CD14-positive monocyte (primary cell): ENCODE data around the gene LDLRAD4. TPM values are rescaled to one million over a fixed set of nuclear protein-coding genes. Genes with fewer than 3 reads are reported as not detected.
A peak's percentile ranks its signal among the peaks of the same experiment; 100 is the strongest.

Source experiments
- DNase-seq, 3 donors: peaks; one replicate each; pipeline ENCODE4 v3.0.0-alpha.2; 2011 to 2022
- H2AFZ ChIP-seq: 2 replicates; pipeline ENCODE4 v1.6.0; 2012; ENCODE audit warnings: mild to moderate bottlenecking, low read depth, low read length, inconsistent platforms; ENCODE audit not compliant: insufficient read depth, poor library complexity, severe bottlenecking
- H3K27ac ChIP-seq, 2 donors: 1 replicate in 1 of 2; 2 replicates in 1 of 2; pipeline ENCODE4 v1.5.1; 2012 to 2013; ENCODE audit warnings: low read length in 2 of 2, control low read depth in 1 of 2, inconsistent platforms in 1 of 2, low read depth in 1 of 2, mild to moderate bottlenecking in 1 of 2
- H3K27me3 ChIP-seq, 2 donors: one replicate each; pipeline versions ENCODE4 v1.6.0 to v1.6.1; 2011 to 2013; ENCODE audit warnings: low read length in 2 of 2; ENCODE audit not compliant: control insufficient read depth in 2 of 2, insufficient read depth in 2 of 2
- H3K36me3 ChIP-seq, 2 donors: replicated peaks in 1 of 2; 1 replicate in 1 of 2; 2 replicates in 1 of 2; pipeline versions ENCODE4 v1.5.1 to v1.6.1; 2012 to 2013; ENCODE audit warnings: low read length in 2 of 2, control low read depth in 1 of 2, inconsistent platforms in 1 of 2, mild to moderate bottlenecking in 1 of 2; ENCODE audit not compliant: insufficient read depth in 2 of 2, control insufficient read depth in 1 of 2
- H3K4me1 ChIP-seq, 2 donors: 1 replicate in 1 of 2; 2 replicates in 1 of 2; pipeline versions ENCODE4 v1.5.1 to v1.6.1; 2012 to 2013; ENCODE audit warnings: low read length in 2 of 2, control low read depth in 1 of 2, inconsistent platforms in 1 of 2, mild to moderate bottlenecking in 1 of 2, moderate library complexity in 1 of 2; ENCODE audit not compliant: insufficient read depth in 2 of 2, control insufficient read depth in 1 of 2
- H3K4me2 ChIP-seq: replicated peaks from 2 replicates; pipeline ENCODE3; 2012; ENCODE audit warnings: low read length, moderate library complexity, mild to moderate bottlenecking; ENCODE audit not compliant: poor library complexity, severe bottlenecking; ENCODE audit errors: extremely low read depth
- H3K4me3 ChIP-seq, 3 experiments: fragments of 200-600 bp in 1 of 3; sonication (generic) in 1 of 3; replicated peaks in 1 of 3; 1 replicate in 2 of 3; 2 replicates in 1 of 3; pipeline ENCODE4 v1.5.1; 2011 to 2013; ENCODE audit warnings: low read length in 3 of 3, mild to moderate bottlenecking in 3 of 3, control low read depth in 2 of 3, low read depth in 2 of 3, inconsistent platforms in 1 of 3, moderate library complexity in 1 of 3
- H3K79me2 ChIP-seq: 2 replicates; pipeline ENCODE4 v1.6.0; 2012; ENCODE audit warnings: mild to moderate bottlenecking, control low read depth, inconsistent platforms, low read length, moderate library complexity; ENCODE audit not compliant: insufficient read depth
- H3K9ac ChIP-seq: 2 replicates; pipeline ENCODE4 v1.6.0; 2017; ENCODE audit warnings: low read length, mild to moderate bottlenecking; ENCODE audit not compliant: insufficient read depth, poor library complexity, severe bottlenecking
- H3K9me3 ChIP-seq, 2 donors: replicated peaks in 1 of 2; 1 replicate in 1 of 2; 2 replicates in 1 of 2; pipeline versions ENCODE4 v1.5.1 to v1.6.1; 2012 to 2013; ENCODE audit warnings: low read length in 2 of 2, control low read depth in 1 of 2; ENCODE audit not compliant: control insufficient read depth in 1 of 2, insufficient read depth in 1 of 2
- H4K20me1 ChIP-seq: 2 replicates; pipeline ENCODE4 v1.6.0; 2012; ENCODE audit warnings: mild to moderate bottlenecking, low read length, control low read depth, moderate library complexity; ENCODE audit not compliant: insufficient read depth
- H3K27ac Mint-ChIP-seq, 7 donors: one replicate each; pipeline ENCODE4 v1.8.0; 2020; ENCODE audit warnings: mild to moderate bottlenecking in 7 of 7, mixed read lengths in 7 of 7, moderate library complexity in 6 of 7, inconsistent platforms in 2 of 7
- H3K27me3 Mint-ChIP-seq, 3 donors: one replicate each; pipeline ENCODE4 v1.8.0; 2021 to 2022; ENCODE audit warnings: low read depth in 3 of 3, mild to moderate bottlenecking in 3 of 3, mixed read lengths in 3 of 3, moderate library complexity in 3 of 3, inconsistent platforms in 1 of 3
- H3K36me3 Mint-ChIP-seq, 2 donors: one replicate each; pipeline ENCODE4 v1.8.0; 2020; ENCODE audit warnings: mixed read lengths in 2 of 2, inconsistent platforms in 1 of 2, mild to moderate bottlenecking in 1 of 2
- H3K4me1 Mint-ChIP-seq: one replicate; pipeline ENCODE4 v1.8.0; 2020; ENCODE audit warnings: mild to moderate bottlenecking, mixed read lengths
- H3K4me3 Mint-ChIP-seq, 2 donors: one replicate each; pipeline ENCODE4 v1.8.0; 2020; ENCODE audit warnings: mild to moderate bottlenecking in 2 of 2, mixed read lengths in 2 of 2, moderate library complexity in 1 of 2
- H3K9me3 Mint-ChIP-seq, 7 donors: one replicate each; pipeline ENCODE4 v1.8.0; 2020 to 2022; ENCODE audit warnings: mixed read lengths in 7 of 7, mild to moderate bottlenecking in 6 of 7, moderate library complexity in 6 of 7, inconsistent platforms in 2 of 7
- CTCF ChIP-seq: fragments of 200-600 bp; IDR thresholded peaks from one replicate; pipeline ENCODE4 v1.8.0; 2022; ENCODE audit warnings: antibody characterized with exemption, mild to moderate bottlenecking
- WGBS: methylation state at CpG from one replicate; pipeline ENCODE4 v1.1.5; 2013; ENCODE audit warnings: missing lambda C conversion rate; ENCODE audit not compliant: insufficient coverage; 5-methylcytosine and 5-hydroxymethylcytosine counted together
- intact Hi-C, 2 donors: fragments of 100-400 bp; cut with micrococcal nuclease; formaldehyde crosslinking; loops; one replicate each; pipeline versions ENCODE4 v1.15.0 to v1.15.1; 2023
- polyA plus RNA-seq, 3 donors: library from polyadenylated mRNA; depleted of rRNA in 1 of 3; unstranded in 2 of 3; stranded (reverse) in 1 of 3; fragments of 300-500 nt in 2 of 3; fragments of >200 nt in 1 of 3; fragmentation: Illumina TruSeq in 2 of 3; gene quantifications; 1 replicate in 2 of 3; 2 replicates in 1 of 3; pipeline ENCODE4 v1.2.3, GENCODE V29; 2012 to 2021

LDLRAD4 gene
- polyA plus RNA-seq, 3 donors = 13.5 to 15.4 (median 13.8) TPM

DNA sequence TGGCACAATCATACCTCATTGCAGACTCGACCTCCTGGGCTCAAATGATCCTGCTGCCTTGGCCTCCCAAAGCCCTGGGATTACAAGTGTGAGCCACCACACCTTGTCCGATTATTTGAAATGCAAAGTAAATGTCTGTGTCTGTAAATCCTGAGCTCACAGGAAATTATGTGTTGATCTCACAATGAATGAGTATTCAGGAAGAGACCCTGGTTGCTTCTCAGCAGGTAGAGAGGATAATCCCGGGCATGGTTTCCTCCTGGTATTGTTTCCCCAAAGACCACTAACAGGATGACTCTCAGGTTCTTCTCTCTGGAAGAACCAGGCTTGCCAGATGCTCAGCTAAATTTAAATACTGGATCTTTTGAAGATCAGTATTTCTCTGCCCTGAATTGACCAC is 147.6 kb downstream of the LDLRAD4 start:
- Mint-ChIP-seq H3K4me3 (no peak overlapping the region), H3K27me3 (peaks cover 2 to 7% (median 3%) of the 10 kb centered on the region in 3 donors), H3K9me3 (peaks cover 0 to 1% (median 0%) of the 10 kb centered on the region in 7 donors), H3K27ac (no peak overlapping the region), H3K4me1 (peaks cover 56% of the 10 kb centered on the region), H3K36me3 (no peaks in the 10 kb centered on the region)
- no peak overlapping the region for H3K27ac ChIP-seq
- no peaks in the 10 kb centered on the region for H3K36me3 ChIP-seq
- H3K4me1 ChIP-seq = peaks cover 29 to 41% of the 10 kb centered on the region in 2 donors
- no peak for TF ChIP-seq CTCF
- peaks cover 27% of the 10 kb centered on the region for H4K20me1 ChIP-seq
- no peak overlapping the region for H3K4me3 ChIP-seq
- no peak overlapping the region for H3K9ac ChIP-seq
- WGBS = 100% methylated on average over 2 of the region's 3 CpGs
- H3K79me2 ChIP-seq = no peaks in the 10 kb centered on the region
- no peak overlapping the region for H3K4me2 ChIP-seq
- no peaks in the 10 kb centered on the region for H3K27me3 ChIP-seq
- intact Hi-C loops = no loop called here
- no peaks in the 10 kb centered on the region for H3K9me3 ChIP-seq
- no peak overlapping the region for H2AFZ ChIP-seq
- DNase-seq = no peak

- Histone ChIP-seq H3K27me3 (no peaks in the 10 kb centered on the region), H3K4me1 (peaks cover 29 to 44% of the 10 kb centered on the region in 2 donors), H3K9me3 (no peaks in the 10 kb centered on the region), H3K9ac (no peak overlapping the region), H2AFZ (no peak overlapping the region), H3K4me3 (no peak overlapping the region), H4K20me1 (peaks cover 27% of the 10 kb centered on the region), H3K36me3 (no peaks in the 10 kb centered on the region), H3K79me2 (no peaks in the 10 kb centered on the region), H3K27ac (no peak overlapping the region), H3K4me2 (no peak overlapping the region)
- Mint-ChIP-seq H3K36me3 (no peaks in the 10 kb centered on the region), H3K4me1 (peaks cover 57% of the 10 kb centered on the region), H3K9me3 (peaks cover 0 to 1% (median 0%) of the 10 kb centered on the region in 7 donors), H3K27ac (peak overlapping the region in 1 of 7 donors; percentile 63), H3K4me3 (no peak overlapping the region), H3K27me3 (peaks cover 2 to 7% (median 3%) of the 10 kb centered on the region in 3 donors)
- 81% methylated on average over 6 of the region's 8 CpGs for WGBS
- intact Hi-C loops = no loop called here
- no peak for DNase-seq
- no peak for TF ChIP-seq CTCF
These were observed 148.0 kb downstream of the LDLRAD4 start for GRCh38 chr18:13366541-13366940.
